SH-SY5Y (cell line): Measurements from ENCODE around the gene IGFBP5.

Source experiments
- GATA2 ChIP-seq: IDR thresholded peaks from 2 replicates; pipeline ENCODE4 v1.6.1; 2011; ENCODE audit warnings: mild to moderate bottlenecking, low read depth, low read length
- GATA3 ChIP-seq: IDR thresholded peaks from 2 replicates; pipeline ENCODE4 v1.6.1; 2011; ENCODE audit warnings: low read depth, mild to moderate bottlenecking, low read length, moderate library complexity

The IGFBP5 gene

GRCh38 chr2:216724190-216724589 is 28.8 kb upstream of the IGFBP5 start:
- TF ChIP-seq GATA3 (no peak), GATA2 (no peak)

DNA sequence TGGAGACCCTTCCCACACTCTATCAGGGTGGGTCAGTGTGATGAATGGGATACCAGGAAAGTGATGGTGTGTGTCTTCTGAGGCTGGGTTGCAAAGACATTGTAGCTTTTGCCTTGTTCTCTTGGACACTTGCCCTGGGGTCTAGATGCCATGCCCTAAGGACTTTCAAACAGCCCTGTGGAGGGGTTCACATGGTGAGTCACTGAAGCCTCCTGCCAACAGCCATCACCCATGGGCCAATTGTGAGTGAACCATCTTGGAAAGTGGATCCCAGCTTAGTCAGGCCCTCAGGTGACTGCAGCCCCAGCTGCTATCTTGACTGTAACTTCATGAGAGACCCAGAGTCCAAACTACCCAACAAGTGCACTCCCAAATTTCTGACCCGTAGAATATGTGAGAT is 25.8 kb upstream of the IGFBP5 start:
- TF ChIP-seq GATA3: no peak
- no peak for TF ChIP-seq GATA2

- no peak for TF ChIP-seq GATA3
These were observed 25.4 kb upstream of the IGFBP5 start for GRCh38 chr2:216720722-216721121.

DNA sequence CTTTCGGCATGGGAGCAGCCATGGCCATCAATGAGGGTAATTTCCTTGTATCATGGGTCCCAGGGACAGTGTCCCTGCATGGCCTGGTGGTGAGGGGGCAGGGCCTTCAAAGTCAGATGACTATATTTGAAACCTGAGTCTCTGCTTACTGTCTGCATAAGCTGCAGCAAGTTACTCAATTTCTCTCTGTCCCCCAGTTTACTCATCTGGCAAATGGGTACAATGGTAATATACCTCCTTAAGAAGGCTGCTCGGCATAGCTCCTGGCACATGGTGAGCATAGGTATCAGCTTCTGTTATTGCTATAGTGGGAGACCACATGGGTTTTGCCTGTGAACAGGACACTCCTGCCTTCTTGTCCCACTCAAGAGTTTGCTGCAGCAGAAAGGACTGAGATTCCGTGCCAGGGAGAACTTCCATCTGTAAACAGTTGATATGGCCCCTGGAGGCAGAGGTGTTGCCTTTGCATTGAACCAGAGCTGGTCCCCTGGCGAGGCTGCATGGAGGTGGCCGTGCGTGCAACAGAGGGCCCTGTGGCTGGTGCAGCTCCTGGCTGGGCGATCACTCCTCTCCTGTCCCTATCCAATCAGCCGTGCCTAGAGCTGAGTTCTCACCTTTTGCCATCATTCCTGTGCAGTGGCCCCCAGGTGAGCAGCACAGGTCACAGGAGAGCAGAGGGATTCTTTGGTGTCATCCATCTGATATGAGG is 22.7 kb upstream of the IGFBP5 start:
- no peak for TF ChIP-seq GATA2
- TF ChIP-seq GATA3: no peak

DNA sequence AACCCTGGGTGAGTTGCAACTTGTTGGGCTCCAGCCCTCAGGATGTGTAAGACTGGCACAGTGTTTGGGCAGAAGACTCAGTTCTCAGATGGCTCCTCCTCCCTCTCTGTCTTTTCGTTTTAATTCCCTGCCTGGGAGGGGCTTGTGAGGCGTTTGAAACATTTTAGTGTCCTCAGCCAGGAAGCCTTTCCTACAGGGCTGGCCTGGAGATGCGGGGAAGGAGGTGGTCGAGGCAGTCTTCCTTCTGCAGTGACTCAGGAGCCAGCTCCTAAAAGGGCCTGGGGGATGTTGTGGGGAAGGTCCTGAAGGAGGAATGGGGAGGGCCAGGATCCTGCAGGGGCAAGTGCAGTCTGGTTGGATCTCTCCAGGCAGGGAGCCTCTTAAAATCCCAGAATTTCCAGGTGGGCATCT is 22.1 kb upstream of the IGFBP5 start:
- TF ChIP-seq GATA3 (no peak), GATA2 (no peak)

DNA sequence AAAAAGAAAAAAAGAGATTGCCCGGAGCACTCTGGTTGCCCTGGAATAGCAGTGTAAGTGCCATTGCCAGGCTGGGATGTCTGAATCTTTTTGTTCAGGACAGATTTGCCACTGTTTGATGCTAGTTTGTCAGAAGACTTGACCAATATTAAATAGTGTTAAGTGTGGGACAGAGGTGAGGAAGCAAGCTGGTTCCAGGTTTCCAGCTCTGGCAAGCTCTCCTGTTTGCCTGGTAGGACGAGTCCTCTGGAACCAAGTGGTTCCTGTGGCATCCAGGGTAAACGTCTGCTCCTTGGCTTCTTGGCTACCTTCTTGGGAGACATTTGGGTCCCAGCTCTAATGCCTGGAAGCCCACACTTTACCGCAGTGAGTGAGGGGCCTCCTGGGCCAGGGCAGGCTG is 20.8 kb upstream of the IGFBP5 start:
- TF ChIP-seq GATA3: no peak
- no peak for TF ChIP-seq GATA2

- TF ChIP-seq GATA2: no peak
- TF ChIP-seq GATA3: no peak
These were observed 20.1 kb upstream of the IGFBP5 start for GRCh38 chr2:216715402-216715974.

GRCh38 chr2:216714376-216714775 is 19.0 kb upstream of the IGFBP5 start:
- TF ChIP-seq GATA2 (no peak), GATA3 (no peak)

- TF ChIP-seq GATA2: no peak
- TF ChIP-seq GATA3: no peak
These were observed 18.5 kb upstream of the IGFBP5 start for GRCh38 chr2:216713691-216714336.

DNA sequence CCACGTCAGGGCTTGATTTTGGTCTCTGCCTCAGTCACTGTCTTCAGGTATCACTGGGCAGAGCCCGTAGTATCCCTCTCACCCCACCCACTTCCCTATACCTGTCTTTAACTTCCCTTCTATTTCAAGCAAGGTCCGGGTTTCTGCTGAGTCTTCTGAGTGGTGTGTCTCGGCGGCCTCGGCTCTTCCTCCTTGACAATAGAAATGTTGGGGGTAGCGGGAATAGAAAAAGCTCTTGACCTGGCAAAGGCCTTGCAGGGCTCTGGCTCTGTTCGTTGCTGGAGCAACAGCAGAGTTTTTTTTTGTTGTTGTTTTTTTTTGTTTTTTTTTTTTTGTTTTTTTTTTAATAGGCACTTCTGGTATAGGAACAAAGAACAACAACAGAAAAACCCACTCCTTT is 16.0 kb upstream of the IGFBP5 start:
- TF ChIP-seq GATA3 (no peak), GATA2 (no peak)

DNA sequence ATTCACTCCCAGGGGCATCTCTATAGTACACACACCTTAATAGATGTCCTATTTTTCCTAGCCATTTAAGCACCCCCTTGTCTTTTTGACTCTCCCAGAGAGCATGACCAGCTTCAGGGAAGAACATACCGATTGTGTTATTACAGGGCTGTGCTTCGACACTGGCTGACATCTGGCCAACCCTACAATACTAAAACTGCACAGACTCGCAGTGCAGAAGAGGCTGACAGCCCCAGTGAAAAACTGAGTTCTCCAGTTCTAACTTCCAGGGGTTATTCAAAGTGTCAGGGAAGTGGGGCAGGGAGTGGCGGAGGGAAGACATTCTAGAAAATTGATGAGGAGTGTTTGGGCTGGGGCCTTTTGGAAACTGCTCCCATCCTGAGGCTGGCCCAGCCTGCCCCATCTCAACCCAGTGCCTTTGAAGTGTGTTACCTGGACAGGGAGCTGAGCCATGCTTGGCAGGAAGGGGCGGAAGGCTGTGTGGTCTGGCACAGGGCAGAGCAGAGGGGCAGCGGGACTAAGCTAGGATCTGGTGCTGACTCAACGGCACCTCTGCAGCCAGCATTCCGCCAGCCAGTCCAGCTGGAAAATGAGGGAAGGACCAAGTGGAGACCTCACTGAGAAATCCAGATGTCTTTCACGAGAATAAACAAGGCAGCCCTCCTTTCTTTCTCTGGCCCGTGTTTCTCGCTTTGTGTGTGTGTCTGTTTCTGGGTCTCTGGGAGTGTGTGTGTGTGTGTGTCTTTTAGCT is 15.4 kb upstream of the IGFBP5 start:
- TF ChIP-seq GATA3 (no peak), GATA2 (no peak)

GRCh38 chr2:216702756-216703155 is 7.4 kb upstream of the IGFBP5 start:
- TF ChIP-seq GATA3: no peak

GRCh38 chr2:216701544-216701943 is 6.2 kb upstream of the IGFBP5 start:
- TF ChIP-seq GATA2 (no peak), GATA3 (no peak)

DNA sequence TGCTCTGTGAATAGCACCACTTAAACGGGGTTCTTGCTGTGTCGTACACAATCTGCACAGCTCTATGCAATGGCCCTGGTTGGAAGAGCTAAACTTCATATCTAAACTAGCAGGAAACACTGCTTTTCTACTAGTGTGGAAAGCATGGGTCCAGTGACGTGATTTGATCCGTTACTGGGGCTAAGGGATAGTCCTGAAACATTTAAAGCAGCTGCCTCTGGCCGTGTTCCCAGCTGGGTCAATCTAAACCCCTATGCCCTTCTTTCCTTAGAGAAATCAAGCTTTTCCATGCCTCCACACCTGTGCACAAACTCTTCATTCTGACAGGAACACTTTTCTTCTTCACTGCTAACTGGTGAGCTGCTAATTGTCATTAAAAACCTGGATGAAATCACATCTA is 5.4 kb upstream of the IGFBP5 start:
- TF ChIP-seq GATA2 (no peak), GATA3 (no peak)
